ENCODE data around the gene TRMU.

TRMU gene

GRCh38 chr22:46323162-46323561, 12.4 kb upstream of the TRMU start:
- peaks cover 81% of the 10 kb centered on the region for H3K36me3 ChIP-seq (ENCODE audit: insufficient read depth, low read length)
- H3K9ac ChIP-seq (ENCODE audit: low read depth, low read length), result no peak overlapping the region
- no peak overlapping the region for H3K27ac ChIP-seq (ENCODE audit: low read depth, low read length)
- H3K27me3 ChIP-seq (ENCODE audit: insufficient read depth, low read length), result no peaks in the 10 kb centered on the region
- WGBS, result 95% methylated on average over 19 of the region's 19 CpGs
- no peak overlapping the region for H3K4me3 ChIP-seq (ENCODE audit: low read length)
- no peaks in the 10 kb centered on the region for H3K4me1 ChIP-seq (ENCODE audit: insufficient read depth, low read length)
- no peaks in the 10 kb centered on the region for H3K9me3 ChIP-seq (ENCODE audit: insufficient read depth, low read depth, low read length)

- Histone ChIP-seq H3K4me1 (ENCODE audit: insufficient read depth, low read length) (no peaks in the 10 kb centered on the region), H3K27ac (ENCODE audit: low read depth, low read length) (no peak overlapping the region), H3K27me3 (ENCODE audit: insufficient read depth, low read length) (no peaks in the 10 kb centered on the region), H3K9ac (ENCODE audit: low read depth, low read length) (no peak overlapping the region), H3K36me3 (ENCODE audit: insufficient read depth, low read length) (peaks cover 84% of the 10 kb centered on the region), H3K4me3 (ENCODE audit: low read length) (no peak overlapping the region), H3K9me3 (ENCODE audit: insufficient read depth, low read depth, low read length) (no peaks in the 10 kb centered on the region)
- 92% methylated on average over 23 of the region's 23 CpGs for WGBS
Measured at GRCh38 chr22:46326066-46326680, 9.3 kb upstream of the TRMU start.

GRCh38 chr22:46327691-46328465, 7.6 kb upstream of the TRMU start:
- peaks cover 87% of the 10 kb centered on the region for H3K36me3 ChIP-seq (ENCODE audit: insufficient read depth, low read length)
- H3K27me3 ChIP-seq (ENCODE audit: insufficient read depth, low read length), result no peaks in the 10 kb centered on the region
- H3K4me1 ChIP-seq (ENCODE audit: insufficient read depth, low read length), result no peaks in the 10 kb centered on the region
- no peak overlapping the region for H3K9ac ChIP-seq (ENCODE audit: low read depth, low read length)
- 94% methylated on average over 12 of the region's 13 CpGs for WGBS
- H3K4me3 ChIP-seq (ENCODE audit: low read length), result no peak overlapping the region
- H3K27ac ChIP-seq (ENCODE audit: low read depth, low read length), result no peak overlapping the region
- H3K9me3 ChIP-seq (ENCODE audit: insufficient read depth, low read depth, low read length), result no peaks in the 10 kb centered on the region

- Histone ChIP-seq H3K4me3 (ENCODE audit: low read length) (no peak overlapping the region), H3K4me1 (ENCODE audit: insufficient read depth, low read length) (no peaks in the 10 kb centered on the region), H3K9ac (ENCODE audit: low read depth, low read length) (no peak overlapping the region), H3K36me3 (ENCODE audit: insufficient read depth, low read length) (peaks cover 87% of the 10 kb centered on the region), H3K27ac (ENCODE audit: low read depth, low read length) (no peak overlapping the region), H3K27me3 (ENCODE audit: insufficient read depth, low read length) (no peaks in the 10 kb centered on the region), H3K9me3 (ENCODE audit: insufficient read depth, low read depth, low read length) (no peaks in the 10 kb centered on the region)
- WGBS, result 95% methylated on average over 11 of the region's 11 CpGs
Measured at GRCh38 chr22:46328797-46329196, 6.7 kb upstream of the TRMU start.

GRCh38 chr22:46329616-46330015, 5.9 kb upstream of the TRMU start:
- H3K4me3 ChIP-seq (ENCODE audit: low read length), result no peak overlapping the region
- H3K9ac ChIP-seq (ENCODE audit: low read depth, low read length), result no peak overlapping the region
- H3K27me3 ChIP-seq (ENCODE audit: insufficient read depth, low read length), result no peaks in the 10 kb centered on the region
- H3K27ac ChIP-seq (ENCODE audit: low read depth, low read length), result no peak overlapping the region
- no peaks in the 10 kb centered on the region for H3K9me3 ChIP-seq (ENCODE audit: insufficient read depth, low read depth, low read length)
- WGBS, result 93% methylated on average over 8 of the region's 8 CpGs
- H3K4me1 ChIP-seq (ENCODE audit: insufficient read depth, low read length), result peaks cover 4% of the 10 kb centered on the region; the same call in 1 of the 2 replicates
- peaks cover 80% of the 10 kb centered on the region for H3K36me3 ChIP-seq (ENCODE audit: insufficient read depth, low read length)

GRCh38 chr22:46330426-46330825, 5.1 kb upstream of the TRMU start:
- H3K9ac ChIP-seq (ENCODE audit: low read depth, low read length), result no peak overlapping the region
- peaks cover 73% of the 10 kb centered on the region for H3K36me3 ChIP-seq (ENCODE audit: insufficient read depth, low read length)
- 94% methylated on average over 4 of the region's 4 CpGs for WGBS
- H3K9me3 ChIP-seq (ENCODE audit: insufficient read depth, low read depth, low read length), result no peaks in the 10 kb centered on the region
- H3K27ac ChIP-seq (ENCODE audit: low read depth, low read length), result no peak overlapping the region
- no peak overlapping the region for H3K4me3 ChIP-seq (ENCODE audit: low read length)
- H3K27me3 ChIP-seq (ENCODE audit: insufficient read depth, low read length), result no peaks in the 10 kb centered on the region
- peaks cover 5% of the 10 kb centered on the region; the same call in 1 of the 2 replicates for H3K4me1 ChIP-seq (ENCODE audit: insufficient read depth, low read length)

- 97% methylated on average over 23 of the region's 23 CpGs for WGBS
- H3K27ac ChIP-seq (ENCODE audit: low read depth, low read length), result no peak overlapping the region
- no peak overlapping the region for H3K4me3 ChIP-seq (ENCODE audit: low read length)
- no peak overlapping the region for H3K9ac ChIP-seq (ENCODE audit: low read depth, low read length)
- H3K4me1 ChIP-seq (ENCODE audit: insufficient read depth, low read length), result peaks cover 5% of the 10 kb centered on the region; the same call in 1 of the 2 replicates
- peaks cover 62% of the 10 kb centered on the region for H3K36me3 ChIP-seq (ENCODE audit: insufficient read depth, low read length)
- H3K27me3 ChIP-seq (ENCODE audit: insufficient read depth, low read length), result no peaks in the 10 kb centered on the region
- no peaks in the 10 kb centered on the region for H3K9me3 ChIP-seq (ENCODE audit: insufficient read depth, low read depth, low read length)
Measured at GRCh38 chr22:46331496-46331895, 4.0 kb upstream of the TRMU start.

GRCh38 chr22:46336119-46337078, 885 bp downstream of the TRMU start:
- Histone ChIP-seq H3K27ac (ENCODE audit: low read depth, low read length) (peak overlapping the region; percentile 85), H3K4me3 (ENCODE audit: low read length) (peak overlapping the region; percentile 92), H3K36me3 (ENCODE audit: insufficient read depth, low read length) (peaks cover 54% of the 10 kb centered on the region), H3K27me3 (ENCODE audit: insufficient read depth, low read length) (no peaks in the 10 kb centered on the region), H3K4me1 (ENCODE audit: insufficient read depth, low read length) (peaks cover 5% of the 10 kb centered on the region; the same call in 1 of the 2 replicates), H3K9me3 (ENCODE audit: insufficient read depth, low read depth, low read length) (no peaks in the 10 kb centered on the region), H3K9ac (ENCODE audit: low read depth, low read length) (peak overlapping the region; percentile 83)
- WGBS, result 14% methylated on average over 42 of the region's 42 CpGs

GRCh38 chr22:46337870-46338269, 2.4 kb downstream of the TRMU start:
- Histone ChIP-seq H3K9ac (ENCODE audit: low read depth, low read length) (no peak overlapping the region), H3K4me3 (ENCODE audit: low read length) (peak overlapping the region; percentile 92; the same call in 1 of the 2 replicates), H3K4me1 (ENCODE audit: insufficient read depth, low read length) (peaks cover 5% of the 10 kb centered on the region; the same call in 1 of the 2 replicates), H3K27ac (ENCODE audit: low read depth, low read length) (no peak overlapping the region), H3K36me3 (ENCODE audit: insufficient read depth, low read length) (peaks cover 59% of the 10 kb centered on the region), H3K9me3 (ENCODE audit: insufficient read depth, low read depth, low read length) (no peaks in the 10 kb centered on the region), H3K27me3 (ENCODE audit: insufficient read depth, low read length) (no peaks in the 10 kb centered on the region)
- 95% methylated on average over 9 of the region's 9 CpGs for WGBS

- Histone ChIP-seq H3K4me3 (ENCODE audit: low read length) (no peak overlapping the region), H3K27me3 (ENCODE audit: insufficient read depth, low read length) (no peaks in the 10 kb centered on the region), H3K36me3 (ENCODE audit: insufficient read depth, low read length) (peaks cover 61% of the 10 kb centered on the region), H3K27ac (ENCODE audit: low read depth, low read length) (no peak overlapping the region), H3K9me3 (ENCODE audit: insufficient read depth, low read depth, low read length) (no peaks in the 10 kb centered on the region), H3K9ac (ENCODE audit: low read depth, low read length) (no peak overlapping the region), H3K4me1 (ENCODE audit: insufficient read depth, low read length) (peaks cover 5% of the 10 kb centered on the region; the same call in 1 of the 2 replicates)
- 95% methylated on average over 8 of the region's 8 CpGs for WGBS
Measured at GRCh38 chr22:46338636-46339035, 3.1 kb downstream of the TRMU start.

- WGBS, result 98% methylated on average over 5 of the region's 5 CpGs
- Histone ChIP-seq H3K36me3 (ENCODE audit: insufficient read depth, low read length) (peaks cover 74% of the 10 kb centered on the region), H3K27ac (ENCODE audit: low read depth, low read length) (no peak overlapping the region)
Measured at GRCh38 chr22:46339956-46340355, 4.4 kb downstream of the TRMU start.

More at GRCh38 chr22:46339956-46340355, 4.4 kb downstream of the TRMU start:
- no peaks in the 10 kb centered on the region for H3K4me1 ChIP-seq (ENCODE audit: insufficient read depth, low read length)
- H3K4me3 ChIP-seq (ENCODE audit: low read length), result no peak overlapping the region
- H3K9ac ChIP-seq (ENCODE audit: low read depth, low read length), result no peak overlapping the region
- no peaks in the 10 kb centered on the region for H3K9me3 ChIP-seq (ENCODE audit: insufficient read depth, low read depth, low read length)
- no peaks in the 10 kb centered on the region for H3K27me3 ChIP-seq (ENCODE audit: insufficient read depth, low read length)
